Bone marrow (tissue), 2 donors: ENCODE measurements around the gene RCAN2.
A peak's percentile ranks its signal among the peaks of the same experiment; 100 is the strongest.

Experiments used
- DNase-seq, 2 donors: peaks; one replicate each; lab custom pipeline; 2025; lab: John Stamatoyannopoulos, UW

RCAN2 gene

GRCh38 chr6:46491201-46491627 is at the start of gene RCAN2:
RCAN2 (minus strand) TSS chr6:46491449.
- DNase-seq: peak in 1 of 2 donors; percentile 42

DNA sequence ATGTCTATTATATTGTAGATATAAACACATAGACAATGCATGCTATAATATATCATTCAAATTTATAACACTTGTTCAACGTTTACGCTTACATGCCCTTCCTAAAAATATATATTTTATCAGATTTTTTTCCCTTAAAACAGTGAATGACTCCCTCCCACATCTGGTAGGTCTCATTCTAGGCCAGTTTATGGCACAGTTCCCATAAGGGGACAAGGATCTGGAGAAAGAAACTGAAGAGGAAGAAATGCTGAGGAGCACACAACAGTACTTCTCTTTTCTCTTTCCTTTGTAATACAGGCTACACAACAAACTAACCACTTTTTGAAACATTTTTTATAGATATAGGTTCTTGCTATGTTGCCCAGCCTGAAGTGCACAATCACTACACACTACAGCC is 48.6 kb upstream of the RCAN2 start:
- DNase-seq: no peak

- DNase-seq: no peak
Observed at GRCh38 chr6:46538800-46539480, 47.7 kb upstream of the RCAN2 start.

DNA sequence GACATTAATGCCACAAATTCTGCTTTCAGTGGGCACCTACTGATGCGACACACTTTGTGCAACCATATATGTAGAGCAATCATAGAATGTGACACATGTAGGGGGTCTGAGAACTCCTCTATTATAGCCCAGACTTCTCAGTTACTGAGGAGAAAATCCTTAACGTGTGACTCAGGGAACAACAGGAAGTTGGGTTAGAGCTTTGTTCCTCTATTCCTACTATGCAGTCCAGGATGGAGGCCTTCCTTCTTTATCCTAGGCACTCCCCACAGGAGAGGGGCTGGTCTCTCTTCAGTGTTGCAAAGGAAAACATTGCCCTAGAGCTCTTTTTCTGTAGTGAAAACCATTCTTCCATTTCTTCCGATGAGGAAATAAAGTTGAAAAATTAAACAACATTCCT is 39.6 kb upstream of the RCAN2 start:
- no peak for DNase-seq

DNA sequence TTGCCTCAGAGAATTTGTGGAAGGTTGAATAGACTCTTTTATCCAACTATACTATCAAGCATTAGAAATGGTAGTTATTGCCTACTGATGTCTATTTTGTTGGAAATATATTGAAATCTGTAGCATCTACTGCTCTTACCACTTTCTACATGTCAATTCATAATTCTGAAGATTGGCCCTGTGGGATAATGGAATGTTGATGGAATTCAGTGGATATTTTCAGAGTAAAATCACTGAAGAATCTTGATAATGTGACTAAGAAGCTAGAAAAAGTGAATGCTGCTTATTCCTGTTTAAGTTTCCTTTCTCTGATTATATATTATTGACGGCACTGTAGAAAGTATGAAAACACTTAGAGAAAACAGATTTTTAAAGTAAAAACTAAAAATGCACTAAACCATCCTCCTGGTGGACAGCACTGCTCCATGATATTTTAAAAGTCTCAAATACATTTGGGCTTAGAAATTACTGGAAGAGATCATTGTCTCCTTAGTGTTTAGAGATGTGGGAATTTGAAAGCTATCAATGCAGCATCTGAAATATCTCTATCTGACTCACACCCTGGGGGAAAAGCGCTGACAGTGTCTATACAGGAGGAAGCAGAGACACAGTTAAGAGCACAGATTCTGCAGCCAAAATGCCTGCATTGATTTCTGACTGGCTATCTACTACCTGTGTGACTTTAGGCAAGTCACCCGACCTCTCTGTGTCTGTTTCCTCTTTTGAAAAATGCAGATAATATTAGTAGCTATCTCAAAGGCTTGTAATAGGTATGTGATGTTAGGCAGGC is 37.9 kb upstream of the RCAN2 start:
- no peak for DNase-seq

DNA sequence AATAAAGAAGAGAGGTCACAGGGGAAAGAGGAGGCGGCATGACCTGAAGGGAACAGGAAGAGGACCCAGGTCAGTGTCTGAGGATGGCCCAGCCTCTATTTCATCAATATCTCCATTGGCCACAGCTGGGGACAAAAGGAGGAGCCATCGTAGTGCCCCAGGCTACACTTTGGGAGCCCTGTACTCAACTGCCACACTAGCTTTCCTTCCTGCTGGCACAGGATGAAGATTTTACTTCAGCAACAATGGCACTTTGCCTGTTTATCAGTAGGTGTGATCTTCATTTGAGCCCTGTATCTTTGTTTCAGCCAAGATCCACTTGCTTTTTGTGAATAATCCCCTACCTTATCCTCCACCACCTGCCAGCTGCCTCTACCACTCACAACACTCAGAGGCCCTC is 35.4 kb upstream of the RCAN2 start:
- DNase-seq: no peak

- no peak for DNase-seq
Observed at GRCh38 chr6:46525583-46525982, 34.3 kb upstream of the RCAN2 start.

GRCh38 chr6:46521464-46521971 is 30.3 kb upstream of the RCAN2 start:
- no peak for DNase-seq

- DNase-seq: no peak
Observed at GRCh38 chr6:46517202-46517601, 26.0 kb upstream of the RCAN2 start.

- DNase-seq: no peak
Observed at GRCh38 chr6:46513533-46513932, 22.3 kb upstream of the RCAN2 start.

DNA sequence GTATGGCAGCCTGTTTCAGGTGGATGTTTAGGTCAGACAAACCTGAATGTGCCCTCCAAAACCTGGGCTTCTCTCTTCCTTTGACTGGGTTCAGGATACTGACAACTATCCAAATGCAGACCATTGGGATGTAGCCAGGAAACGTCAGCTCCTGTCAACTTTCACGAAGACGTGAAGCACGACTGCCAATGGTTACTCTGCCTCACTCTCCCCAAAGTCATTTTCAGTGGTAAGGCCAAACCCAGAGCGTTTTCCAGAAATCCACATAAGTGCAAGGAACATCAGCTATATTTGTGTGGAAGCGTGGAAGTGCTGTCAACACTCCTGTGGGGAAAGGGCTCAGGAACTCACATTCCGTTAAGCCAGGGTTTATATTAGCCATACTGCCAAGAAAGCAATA is 20.1 kb upstream of the RCAN2 start:
- no peak for DNase-seq

GRCh38 chr6:46510651-46511050 is 19.4 kb upstream of the RCAN2 start:
- no peak for DNase-seq

DNA sequence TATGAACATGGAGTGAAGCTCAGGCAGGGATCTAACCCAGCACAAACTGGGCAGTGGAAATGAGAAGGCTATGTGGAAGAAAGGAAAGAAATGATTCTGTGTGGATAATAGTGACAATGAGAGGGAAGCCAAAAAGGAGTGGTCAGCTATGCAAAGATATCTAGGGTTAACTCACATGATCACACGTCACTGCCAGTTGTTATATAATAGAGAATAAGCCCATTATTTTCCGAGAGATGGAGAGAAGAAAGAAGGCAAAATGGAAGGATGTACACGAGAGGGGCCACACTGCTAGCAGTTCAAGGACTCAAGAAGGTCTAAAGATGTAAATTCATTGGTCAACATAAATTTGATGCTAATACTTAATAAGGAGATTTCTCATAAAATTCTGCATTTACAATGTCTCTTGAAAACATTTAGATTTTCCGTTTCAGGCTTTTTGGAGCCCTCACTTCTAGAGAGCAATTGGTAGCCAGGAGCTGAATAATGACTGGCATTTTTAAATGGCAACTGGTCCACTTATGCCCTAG is 18.8 kb upstream of the RCAN2 start:
- DNase-seq: no peak

DNA sequence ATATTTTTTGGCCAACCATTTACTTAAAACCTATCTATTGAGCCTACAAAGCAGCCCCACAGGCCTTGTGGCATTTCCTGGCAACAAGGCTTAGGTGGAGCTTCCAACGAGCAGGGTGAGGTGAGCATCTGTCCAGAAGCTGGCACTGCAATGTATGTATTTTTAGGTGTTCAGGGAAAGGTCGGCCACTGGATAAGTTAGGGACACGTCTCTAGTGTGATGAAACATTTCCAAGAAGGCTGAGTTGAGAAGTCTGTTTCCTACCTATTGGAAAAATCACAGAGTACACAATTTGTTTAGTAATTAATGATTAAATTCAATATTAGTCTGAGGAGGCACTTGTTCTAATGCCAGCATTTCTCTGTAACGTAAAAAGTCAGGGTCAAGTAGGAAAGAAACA is 17.8 kb upstream of the RCAN2 start:
- no peak for DNase-seq

GRCh38 chr6:46507426-46507825 is 16.2 kb upstream of the RCAN2 start:
- no peak for DNase-seq

GRCh38 chr6:46505693-46506512 is 14.7 kb upstream of the RCAN2 start:
- DNase-seq: no peak

GRCh38 chr6:46504242-46504641 is 13.0 kb upstream of the RCAN2 start:
- DNase-seq: no peak

DNA sequence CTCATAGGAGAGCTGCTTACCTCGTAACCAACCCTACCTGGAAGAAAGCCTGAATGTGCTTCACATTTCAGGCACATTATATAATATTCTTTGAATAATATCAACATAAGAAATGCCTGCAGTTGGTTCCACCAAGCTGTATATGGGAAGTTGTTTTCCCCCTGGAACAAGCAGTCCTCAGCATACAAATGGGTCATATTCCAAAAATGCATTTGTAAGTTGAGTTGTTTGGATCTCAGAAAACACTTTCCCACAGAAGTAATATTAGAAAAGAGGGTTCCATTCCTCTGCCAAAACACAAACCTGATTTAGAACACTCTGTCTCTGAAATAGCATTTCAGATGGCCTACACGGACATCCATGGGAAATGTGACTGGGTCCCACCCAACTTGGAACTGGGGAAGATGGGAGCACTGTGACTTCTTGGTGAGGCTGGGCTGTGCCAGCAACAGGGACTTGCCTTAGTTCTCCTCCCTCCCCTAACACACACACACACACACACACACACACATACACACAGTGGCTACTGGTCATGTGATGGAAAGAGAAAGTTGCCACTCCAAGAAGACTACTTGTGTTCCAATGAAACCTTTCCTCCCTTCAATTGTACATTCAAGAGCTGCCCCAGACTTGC is 11.4 kb upstream of the RCAN2 start:
- DNase-seq: no peak

DNA sequence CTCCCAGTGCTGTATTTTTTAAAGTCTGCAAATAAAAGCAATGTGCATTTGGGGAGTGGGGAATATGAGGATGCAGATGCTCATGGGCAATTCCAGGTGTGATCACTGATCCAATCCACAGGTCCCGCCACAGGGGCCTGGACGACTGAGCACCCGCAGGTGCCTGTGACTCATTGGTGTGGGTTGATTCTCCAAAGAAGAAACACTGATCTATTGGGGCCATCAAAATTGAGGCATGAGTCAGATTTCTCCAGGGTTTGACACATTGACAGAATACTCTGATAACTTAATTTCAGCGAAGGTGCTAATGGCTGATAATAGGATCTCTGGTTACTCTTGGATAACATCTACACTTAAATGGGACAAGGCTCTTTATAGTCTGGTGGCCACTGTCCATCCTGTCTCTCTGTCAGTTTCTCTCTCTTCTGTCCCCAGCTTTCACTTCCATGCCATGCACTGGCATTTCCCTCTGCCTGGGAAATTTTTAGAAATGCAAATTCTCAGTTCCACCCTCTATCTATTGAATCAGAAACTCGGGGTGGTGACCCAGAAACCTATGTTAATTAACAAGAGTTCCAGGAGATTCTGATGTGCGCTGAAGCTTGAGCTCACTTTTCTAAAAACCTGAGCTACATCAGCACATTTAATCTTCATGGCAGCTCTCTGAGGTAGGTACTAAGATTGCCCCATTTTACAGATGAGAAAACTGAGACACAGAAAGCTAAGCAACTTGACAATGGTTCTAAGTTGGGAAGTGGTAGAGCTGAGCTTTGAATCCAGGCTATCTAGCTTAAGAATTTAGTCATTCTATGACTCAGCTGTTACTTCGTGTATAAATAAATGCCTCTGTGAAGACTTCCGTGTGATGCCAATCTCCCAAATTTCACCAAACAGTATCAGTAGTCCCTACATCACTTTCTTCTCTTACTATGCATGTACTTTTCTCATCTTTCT is 10.2 kb upstream of the RCAN2 start:
- no peak for DNase-seq

DNA sequence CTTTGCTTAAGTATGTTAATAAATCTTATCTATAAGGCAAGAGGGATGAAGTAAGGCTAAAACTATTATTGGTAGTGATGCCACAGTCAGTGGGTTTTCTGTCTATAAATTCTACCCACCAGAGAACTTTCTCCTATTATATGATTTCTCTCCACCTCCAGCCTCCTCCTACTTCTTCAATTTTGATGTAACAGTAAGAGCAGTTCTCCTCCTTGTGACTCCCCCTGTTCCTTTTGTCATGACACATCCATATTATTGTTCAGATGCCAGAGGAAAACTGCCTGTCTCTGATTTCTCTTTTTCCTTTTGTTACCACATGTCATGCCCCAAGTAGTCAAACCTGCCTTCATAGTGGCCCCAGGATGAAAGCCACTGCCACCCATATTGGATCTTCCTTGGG is 9.1 kb upstream of the RCAN2 start:
- no peak for DNase-seq
